ENCODE measurements around the gene ANKRD37. TPM values are rescaled to one million over a fixed set of nuclear protein-coding genes. Genes with fewer than 3 reads are reported as not detected.

ANKRD37 gene
- total and polyA plus RNA-seq, 9 donors, result 12.3 to 39.7 (median 22.2) TPM

DNA sequence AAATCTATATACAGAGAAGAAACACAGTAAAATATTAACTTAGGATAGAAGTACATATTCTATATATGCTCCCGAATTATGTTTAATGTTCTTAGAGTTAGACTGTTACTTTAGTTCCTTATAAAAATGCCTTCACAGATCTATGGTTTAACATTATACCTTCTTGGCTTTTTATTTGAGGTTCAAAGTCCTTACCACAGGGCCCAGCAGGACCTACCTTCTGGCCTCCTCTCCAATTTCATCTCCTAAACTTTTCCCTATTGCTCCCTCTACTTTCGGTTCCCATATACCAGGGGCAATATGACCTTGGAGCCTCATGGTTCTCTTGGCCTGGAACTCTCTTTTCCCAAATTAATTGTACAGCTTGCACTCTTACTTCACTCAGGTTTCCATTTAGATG is 11.8 kb downstream of the ANKRD37 start:
- H3K27me3 ChIP-seq (ENCODE audit: control insufficient read depth, insufficient read depth, low read length), result no peaks in the 10 kb centered on the region
- no peak overlapping the region for H3K4me3 ChIP-seq (ENCODE audit: low read length)
- H3K36me3 ChIP-seq (ENCODE audit: control insufficient read depth, insufficient read depth, low read length), result peaks cover 46% of the 10 kb centered on the region
- H3K4me1 ChIP-seq (ENCODE audit: control insufficient read depth, insufficient read depth, low read length), result no peaks in the 10 kb centered on the region
- peaks cover 4% of the 10 kb centered on the region for H3K9me3 ChIP-seq (replicated peaks; ENCODE audit: control insufficient read depth, low read depth, low read length)
- no peak overlapping the region for H3K27ac ChIP-seq (ENCODE audit: low read length)
- no peak for DNase-seq
- 100% methylated on average over 1 of the region's 2 CpGs for WGBS (ENCODE audit: insufficient coverage)

DNA sequence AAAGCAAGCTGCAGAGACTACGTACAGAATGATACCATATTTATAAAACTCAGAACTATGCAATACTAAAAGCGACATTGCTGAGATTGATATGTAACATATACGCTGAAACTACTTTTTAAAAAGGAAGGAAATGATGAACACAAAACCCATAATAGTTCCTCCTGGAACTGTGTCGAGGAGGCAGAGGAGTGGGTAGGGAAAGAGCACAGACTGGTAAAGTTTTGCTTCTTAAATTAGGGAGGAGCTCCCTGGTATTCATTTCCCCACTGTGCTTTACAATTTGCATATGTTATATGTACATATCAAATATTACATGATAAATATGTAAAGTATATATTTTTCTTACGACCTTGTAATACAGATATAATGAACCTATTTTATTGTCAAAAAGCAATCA is 15.2 kb downstream of the ANKRD37 start:
- Histone ChIP-seq H3K27ac (ENCODE audit: low read length) (no peak overlapping the region), H3K9me3 (replicated peaks; ENCODE audit: control insufficient read depth, low read depth, low read length) (peaks cover 4% of the 10 kb centered on the region), H3K4me1 (ENCODE audit: control insufficient read depth, insufficient read depth, low read length) (no peaks in the 10 kb centered on the region), H3K36me3 (ENCODE audit: control insufficient read depth, insufficient read depth, low read length) (peaks cover 30% of the 10 kb centered on the region), H3K27me3 (ENCODE audit: control insufficient read depth, insufficient read depth, low read length) (no peaks in the 10 kb centered on the region), H3K4me3 (ENCODE audit: low read length) (no peak overlapping the region)
- DNase-seq, result no peak
- no CpG with 5 or more reads among the region's 5 CpGs for WGBS (ENCODE audit: insufficient coverage)

DNA sequence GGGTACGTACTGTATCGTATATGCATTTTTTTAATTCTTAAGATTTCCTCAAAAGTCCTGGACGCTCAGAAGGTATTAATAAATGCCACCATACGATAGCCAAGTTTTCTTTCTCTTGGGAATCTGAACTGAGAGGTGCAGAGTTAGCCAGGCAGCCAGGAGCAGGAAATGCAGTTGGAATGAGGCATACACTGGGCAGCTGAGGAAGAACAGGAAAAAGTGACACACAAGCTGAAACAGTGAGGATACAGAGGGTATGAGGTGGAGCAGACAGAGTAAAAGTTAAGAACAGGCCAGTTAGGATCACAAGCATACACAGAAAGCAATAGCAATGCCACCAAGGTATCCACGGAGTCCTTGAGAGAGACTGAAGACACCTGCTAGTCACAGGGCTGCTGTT is 15.8 kb downstream of the ANKRD37 start:
- Histone ChIP-seq H3K27ac (ENCODE audit: low read length) (no peak overlapping the region), H3K4me1 (ENCODE audit: control insufficient read depth, insufficient read depth, low read length) (no peaks in the 10 kb centered on the region), H3K9me3 (replicated peaks; ENCODE audit: control insufficient read depth, low read depth, low read length) (peaks cover 4% of the 10 kb centered on the region), H3K4me3 (ENCODE audit: low read length) (no peak overlapping the region), H3K36me3 (ENCODE audit: control insufficient read depth, insufficient read depth, low read length) (peaks cover 31% of the 10 kb centered on the region), H3K27me3 (ENCODE audit: control insufficient read depth, insufficient read depth, low read length) (no peaks in the 10 kb centered on the region)
- DNase-seq, result no peak
- 94% methylated on average over 2 of the region's 5 CpGs for WGBS (ENCODE audit: insufficient coverage)

DNA sequence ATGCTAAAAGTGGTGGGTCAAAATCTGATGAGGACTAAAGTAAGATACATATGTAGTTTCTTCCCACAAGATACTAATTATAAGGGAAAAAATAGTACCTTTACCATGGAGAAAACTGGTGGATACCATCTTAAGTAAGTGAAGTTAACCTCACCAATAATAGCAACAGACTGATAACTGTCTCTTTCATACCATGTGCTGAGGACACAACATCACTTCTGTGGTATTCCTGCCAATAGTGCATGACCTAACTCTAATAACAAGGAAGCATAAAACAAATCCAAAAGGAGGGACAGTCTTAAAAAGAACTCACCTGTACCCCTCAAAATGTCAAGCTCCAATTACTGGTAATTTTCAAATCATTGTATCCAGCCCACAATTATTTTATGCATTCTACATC is 20.3 kb downstream of the ANKRD37 start:
- DNase-seq, result no peak
- Histone ChIP-seq H3K36me3 (ENCODE audit: control insufficient read depth, insufficient read depth, low read length) (peaks cover 16% of the 10 kb centered on the region), H3K4me1 (ENCODE audit: control insufficient read depth, insufficient read depth, low read length) (no peaks in the 10 kb centered on the region), H3K4me3 (ENCODE audit: low read length) (no peak overlapping the region), H3K27me3 (ENCODE audit: control insufficient read depth, insufficient read depth, low read length) (no peaks in the 10 kb centered on the region), H3K9me3 (replicated peaks; ENCODE audit: control insufficient read depth, low read depth, low read length) (no peaks in the 10 kb centered on the region), H3K27ac (ENCODE audit: low read length) (no peak overlapping the region)

DNA sequence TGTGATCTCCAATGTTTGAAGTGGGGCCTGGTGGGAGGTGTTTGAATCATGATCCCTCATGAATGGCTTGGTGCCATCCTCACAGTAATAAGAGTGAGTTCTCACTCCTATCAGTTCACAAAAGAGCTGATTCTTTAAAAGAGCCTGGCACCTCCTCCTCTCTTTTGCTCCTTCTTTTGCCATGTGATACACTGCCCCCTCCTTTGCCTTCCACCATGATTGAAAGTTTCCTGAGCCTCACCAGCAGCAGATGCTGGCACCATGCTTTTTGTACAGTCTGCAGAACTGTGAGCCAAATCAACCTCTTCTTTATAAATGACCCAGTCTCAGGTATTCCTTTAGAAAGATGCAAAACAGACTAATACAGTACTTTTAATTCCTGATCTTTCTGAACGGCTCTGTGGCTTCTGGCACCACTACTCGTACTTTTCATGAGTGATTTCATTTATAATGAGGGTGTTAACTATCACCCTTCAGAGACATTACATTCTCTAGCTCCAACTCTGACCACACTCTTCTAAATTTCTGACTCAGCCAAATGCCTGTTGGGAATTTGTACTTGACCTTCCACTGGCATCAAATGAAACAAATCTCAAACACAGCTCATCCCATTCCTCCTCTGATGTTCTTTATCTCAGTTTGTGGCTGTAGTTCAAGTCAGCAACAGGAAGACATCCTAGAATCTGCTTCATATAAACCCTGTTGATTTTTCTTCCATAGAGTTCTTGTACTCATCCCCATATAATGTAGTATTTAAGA is 24.9 kb downstream of the ANKRD37 start:
- no CpG with 5 or more reads among the region's 2 CpGs for WGBS (ENCODE audit: insufficient coverage)
- no peaks in the 10 kb centered on the region for H3K9me3 ChIP-seq (replicated peaks; ENCODE audit: control insufficient read depth, low read depth, low read length)
- no peak overlapping the region for H3K27ac ChIP-seq (ENCODE audit: low read length)
- H3K27me3 ChIP-seq (ENCODE audit: control insufficient read depth, insufficient read depth, low read length), result no peaks in the 10 kb centered on the region
- H3K36me3 ChIP-seq (ENCODE audit: control insufficient read depth, insufficient read depth, low read length), result peaks cover 7% of the 10 kb centered on the region
- H3K4me3 ChIP-seq (ENCODE audit: low read length), result no peak overlapping the region
- H3K4me1 ChIP-seq (ENCODE audit: control insufficient read depth, insufficient read depth, low read length), result peaks cover 15% of the 10 kb centered on the region
- DNase-seq, result no peak

DNA sequence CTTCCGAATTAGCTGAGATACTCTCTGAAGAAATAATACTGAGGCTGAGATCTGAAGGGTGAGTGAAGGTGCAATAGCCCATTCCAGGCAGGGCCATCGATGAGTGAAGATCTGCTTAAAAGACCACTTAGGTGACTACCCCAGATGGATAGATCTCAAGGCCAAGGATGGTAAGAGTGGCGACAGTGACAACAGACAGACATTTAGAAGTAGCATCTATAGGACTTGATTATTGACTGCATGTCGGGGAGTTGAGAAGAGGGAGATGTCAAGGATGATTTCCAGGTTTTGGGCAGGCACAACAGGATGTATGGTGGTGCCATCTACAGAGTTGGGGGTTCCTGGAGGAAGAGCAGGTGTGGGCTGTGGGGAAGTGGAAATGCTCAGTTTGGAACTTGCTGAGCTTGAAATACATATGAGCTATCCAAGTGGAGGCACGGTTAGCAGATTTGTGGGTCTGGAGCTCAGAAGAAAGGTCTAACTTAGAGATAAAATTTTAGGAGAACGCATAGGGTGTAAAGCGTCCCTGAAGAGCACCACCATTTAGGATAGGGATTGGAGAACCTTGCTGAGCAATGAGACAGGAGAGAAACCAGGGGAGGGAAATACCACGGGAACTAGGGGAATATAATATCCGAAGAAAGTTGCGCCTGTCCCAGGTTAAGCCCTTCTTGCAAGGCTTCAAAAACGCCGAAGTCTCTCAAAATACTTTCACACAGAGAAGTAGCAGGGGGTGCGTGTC is 28.4 kb downstream of the ANKRD37 start:
- peak overlapping the region; percentile 73 for H3K4me3 ChIP-seq (ENCODE audit: low read length)
- peaks cover 15% of the 10 kb centered on the region for H3K4me1 ChIP-seq (ENCODE audit: control insufficient read depth, insufficient read depth, low read length)
- H3K9me3 ChIP-seq (replicated peaks; ENCODE audit: control insufficient read depth, low read depth, low read length), result no peaks in the 10 kb centered on the region
- peak overlapping the region; percentile 95 for H3K27ac ChIP-seq (ENCODE audit: low read length)
- 22% methylated on average over 11 of the region's 13 CpGs for WGBS (ENCODE audit: insufficient coverage)
- DNase-seq, result no peak
- no peaks in the 10 kb centered on the region for H3K27me3 ChIP-seq (ENCODE audit: control insufficient read depth, insufficient read depth, low read length)
- peaks cover 3% of the 10 kb centered on the region for H3K36me3 ChIP-seq (ENCODE audit: control insufficient read depth, insufficient read depth, low read length)

DNA sequence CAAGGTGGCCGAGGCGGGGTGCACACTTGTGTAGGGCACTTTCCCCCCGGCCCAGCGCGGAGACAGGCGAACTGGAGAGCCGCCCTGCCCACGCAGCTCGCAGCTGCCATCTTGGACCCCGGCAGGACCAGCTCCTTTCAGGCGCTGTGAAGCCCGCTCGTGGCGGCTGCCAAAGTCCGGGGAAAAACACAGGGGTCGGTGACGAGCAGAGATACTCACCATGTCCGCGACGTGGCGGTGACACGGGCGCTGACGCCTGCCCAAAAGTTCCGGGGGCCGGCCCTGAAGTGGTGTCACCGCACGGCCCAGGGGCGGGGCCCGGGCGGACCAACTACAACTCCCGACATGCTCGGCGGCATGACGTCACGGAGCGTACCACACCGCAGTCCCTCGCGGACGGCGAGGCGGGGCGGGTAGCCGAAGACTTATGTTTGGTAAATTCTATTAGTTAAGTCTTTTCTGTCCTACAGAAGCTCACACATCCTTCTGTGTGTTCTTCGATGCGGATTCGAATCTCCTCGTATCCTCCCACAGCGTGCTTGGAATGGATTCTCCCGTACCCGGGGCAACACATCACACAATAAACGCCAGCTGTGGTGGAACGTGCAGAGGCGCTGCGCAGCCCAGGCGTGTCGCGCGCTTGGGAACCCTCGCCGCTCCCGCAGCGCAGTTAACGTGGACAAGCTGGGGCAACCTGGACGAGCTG is 29.2 kb downstream of the ANKRD37 start, which contains the start of gene UFSP2:
Gene UFSP2, minus strand, starts transcription at position 318 of the 706 bp plus-strand sequence. Its CDS starts 96 bp downstream, at position 222.
- H3K27me3 ChIP-seq (ENCODE audit: control insufficient read depth, insufficient read depth, low read length), result no peaks in the 10 kb centered on the region
- H3K27ac ChIP-seq (ENCODE audit: low read length), result peak within 1 kb of the TSS; percentile 95
- whole genome bisulfite sequencing (ENCODE audit: insufficient coverage), result 0% methylated on average over 63 of the region's 66 CpGs
- peak; percentile 97 for DNase-seq
- peaks cover 15% of the 10 kb centered on the region for H3K4me1 ChIP-seq (ENCODE audit: control insufficient read depth, insufficient read depth, low read length)
- peaks cover 3% of the 10 kb centered on the region for H3K36me3 ChIP-seq (ENCODE audit: control insufficient read depth, insufficient read depth, low read length)
- H3K4me3 ChIP-seq (ENCODE audit: low read length), result peak within 1 kb of the TSS; percentile 73
- H3K9me3 ChIP-seq (replicated peaks; ENCODE audit: control insufficient read depth, low read depth, low read length), result no peaks in the 10 kb centered on the region

DNA sequence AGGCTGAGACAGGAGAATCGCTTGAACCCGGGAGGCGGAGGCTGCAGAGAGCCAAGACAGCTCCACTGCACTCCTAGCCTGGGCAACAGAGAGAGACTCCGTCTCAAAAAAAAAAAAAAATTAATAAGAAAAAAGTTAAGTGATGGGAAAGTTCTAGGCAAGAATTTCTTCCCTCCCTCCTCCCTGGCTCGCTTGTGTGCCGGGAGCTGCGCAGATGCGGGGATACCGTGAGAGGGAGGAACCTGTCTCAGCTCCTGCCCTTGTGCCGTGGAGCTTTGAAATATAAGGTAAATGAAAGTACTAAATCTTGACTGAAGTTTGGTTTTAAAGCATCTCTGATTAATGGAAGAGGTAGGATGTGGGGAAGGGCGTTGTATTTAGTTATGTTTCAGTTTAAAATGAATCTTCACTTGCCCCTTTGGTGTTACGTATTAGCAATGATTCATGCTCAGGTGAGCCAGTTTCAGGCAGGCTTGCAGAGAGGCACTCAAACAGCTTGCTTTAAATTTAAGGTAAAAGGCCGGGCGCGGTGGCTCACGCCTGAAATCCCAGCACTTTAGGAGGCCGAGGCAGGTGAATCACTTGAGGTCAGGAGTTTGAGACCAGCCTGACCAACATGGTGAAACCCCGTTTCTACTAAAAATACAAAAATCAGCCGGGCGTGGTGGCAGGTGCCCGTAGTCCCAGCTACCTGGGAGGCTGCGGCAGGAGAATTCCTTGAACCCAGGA is 30.5 kb downstream of the ANKRD37 start:
- H3K4me1 ChIP-seq (ENCODE audit: control insufficient read depth, insufficient read depth, low read length), result peaks cover 15% of the 10 kb centered on the region
- no peak for DNase-seq
- H3K27ac ChIP-seq (ENCODE audit: low read length), result no peak overlapping the region
- no peak overlapping the region for H3K4me3 ChIP-seq (ENCODE audit: low read length)
- peaks cover under 1% of the 10 kb centered on the region for H3K36me3 ChIP-seq (ENCODE audit: control insufficient read depth, insufficient read depth, low read length)
- WGBS (ENCODE audit: insufficient coverage), result 91% methylated on average over 15 of the region's 22 CpGs
- H3K27me3 ChIP-seq (ENCODE audit: control insufficient read depth, insufficient read depth, low read length), result no peaks in the 10 kb centered on the region
- H3K9me3 ChIP-seq (replicated peaks; ENCODE audit: control insufficient read depth, low read depth, low read length), result no peaks in the 10 kb centered on the region

DNA sequence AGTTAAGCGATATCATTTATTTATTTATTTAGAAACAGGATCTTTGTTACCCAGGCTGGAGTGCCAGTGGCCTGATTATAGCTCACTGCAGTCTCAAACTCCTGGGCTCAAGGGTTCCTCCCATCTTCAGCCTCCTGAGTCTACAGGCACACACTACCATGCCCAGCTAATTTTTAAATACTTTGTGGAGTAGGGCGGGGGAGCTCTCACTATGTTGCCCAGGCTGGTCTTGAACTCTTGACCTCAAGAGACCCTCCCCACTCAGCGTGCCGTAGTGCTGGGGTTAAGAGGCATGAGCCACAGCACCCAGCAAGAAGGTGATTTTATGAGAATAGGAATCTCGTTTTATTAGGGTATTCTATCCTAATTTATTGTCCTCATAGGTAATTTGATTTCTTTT is 33.0 kb downstream of the ANKRD37 start:
- Histone ChIP-seq H3K27me3 (ENCODE audit: control insufficient read depth, insufficient read depth, low read length) (no peaks in the 10 kb centered on the region), H3K4me1 (ENCODE audit: control insufficient read depth, insufficient read depth, low read length) (peaks cover 10% of the 10 kb centered on the region), H3K4me3 (ENCODE audit: low read length) (no peak overlapping the region), H3K36me3 (ENCODE audit: control insufficient read depth, insufficient read depth, low read length) (no peaks in the 10 kb centered on the region), H3K27ac (ENCODE audit: low read length) (no peak overlapping the region), H3K9me3 (replicated peaks; ENCODE audit: control insufficient read depth, low read depth, low read length) (no peaks in the 10 kb centered on the region)
- WGBS (ENCODE audit: insufficient coverage), result no CpG with 5 or more reads among the region's 5 CpGs
- no peak for DNase-seq

DNA sequence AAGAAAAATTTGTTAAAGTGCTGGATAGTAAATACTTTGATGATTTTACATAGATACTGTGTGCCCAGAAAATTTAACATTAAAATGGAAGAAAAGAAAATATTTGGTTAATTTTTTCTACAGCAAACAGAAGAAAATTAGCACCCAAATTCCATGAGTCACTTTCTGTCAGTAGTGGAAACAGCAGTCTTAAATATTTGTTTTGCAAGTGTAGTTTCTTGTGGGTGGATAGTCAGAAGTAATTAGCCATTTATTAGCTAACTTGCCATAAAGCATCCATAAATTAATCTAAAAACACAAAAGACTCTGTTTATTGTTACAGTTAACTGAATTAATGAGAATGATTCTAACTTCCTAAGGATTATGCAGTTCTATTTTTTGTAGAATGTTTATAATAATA is 38.8 kb downstream of the ANKRD37 start:
- no peak for DNase-seq
- H3K36me3 ChIP-seq (ENCODE audit: control insufficient read depth, insufficient read depth, low read length), result no peaks in the 10 kb centered on the region
- no peaks in the 10 kb centered on the region for H3K9me3 ChIP-seq (replicated peaks; ENCODE audit: control insufficient read depth, low read depth, low read length)
- H3K4me3 ChIP-seq (ENCODE audit: low read length), result no peak overlapping the region
- H3K27ac ChIP-seq (ENCODE audit: low read length), result no peak overlapping the region
- no peaks in the 10 kb centered on the region for H3K4me1 ChIP-seq (ENCODE audit: control insufficient read depth, insufficient read depth, low read length)
- no peaks in the 10 kb centered on the region for H3K27me3 ChIP-seq (ENCODE audit: control insufficient read depth, insufficient read depth, low read length)

All from muscle of leg (tissue), 11 donors.